Measurements from ENCODE around the gene PRKCE.
"Not testable (repeated sequence)": the region's sequence is repeated elsewhere in the genome, so short reads cannot be mapped to it uniquely, and the experiment has no call there.

PRKCE gene

DNA sequence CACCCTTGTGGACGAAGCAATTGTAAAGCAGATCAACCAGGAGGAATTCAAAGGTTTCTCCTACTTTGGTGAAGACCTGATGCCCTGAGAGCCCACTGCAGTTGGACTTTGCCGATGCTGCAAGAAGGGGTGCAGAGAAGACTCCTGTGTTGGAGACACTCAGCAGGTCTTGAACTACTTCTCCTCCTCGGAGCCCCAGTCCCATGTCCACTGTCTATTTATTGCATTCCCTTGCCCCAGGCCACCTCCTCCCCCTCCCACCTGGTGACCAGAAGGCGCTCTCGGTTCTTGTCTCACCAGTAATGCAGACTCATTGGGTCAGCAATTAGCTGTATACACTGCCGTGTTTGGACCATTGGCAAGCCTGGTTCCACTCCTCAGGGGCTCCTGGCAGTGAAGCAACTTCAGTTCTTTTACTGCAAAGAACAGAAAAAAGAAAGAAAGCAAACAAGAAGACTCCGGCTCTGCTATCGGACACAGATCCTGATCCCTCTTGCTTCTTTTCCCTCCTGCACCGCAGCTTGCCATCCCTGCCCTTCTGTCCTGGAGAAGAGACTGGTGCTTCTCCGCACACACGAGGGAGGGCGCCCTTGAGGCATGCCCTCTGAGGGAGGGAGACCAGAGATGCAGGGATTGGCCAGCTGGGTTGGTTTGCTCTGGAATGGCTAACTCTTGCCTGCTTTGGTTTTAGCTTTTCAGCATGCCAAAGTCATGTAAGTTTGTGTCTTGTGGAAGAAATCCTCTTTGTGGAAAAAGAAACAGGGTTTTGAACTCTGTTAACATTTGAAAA is 533.5 kb downstream of the PRKCE start:
- DNase-seq, result no peak

- DNase-seq, result no peak
These were observed 535.7 kb downstream of the PRKCE start for GRCh38 chr2:46187112-46187618.

DNA sequence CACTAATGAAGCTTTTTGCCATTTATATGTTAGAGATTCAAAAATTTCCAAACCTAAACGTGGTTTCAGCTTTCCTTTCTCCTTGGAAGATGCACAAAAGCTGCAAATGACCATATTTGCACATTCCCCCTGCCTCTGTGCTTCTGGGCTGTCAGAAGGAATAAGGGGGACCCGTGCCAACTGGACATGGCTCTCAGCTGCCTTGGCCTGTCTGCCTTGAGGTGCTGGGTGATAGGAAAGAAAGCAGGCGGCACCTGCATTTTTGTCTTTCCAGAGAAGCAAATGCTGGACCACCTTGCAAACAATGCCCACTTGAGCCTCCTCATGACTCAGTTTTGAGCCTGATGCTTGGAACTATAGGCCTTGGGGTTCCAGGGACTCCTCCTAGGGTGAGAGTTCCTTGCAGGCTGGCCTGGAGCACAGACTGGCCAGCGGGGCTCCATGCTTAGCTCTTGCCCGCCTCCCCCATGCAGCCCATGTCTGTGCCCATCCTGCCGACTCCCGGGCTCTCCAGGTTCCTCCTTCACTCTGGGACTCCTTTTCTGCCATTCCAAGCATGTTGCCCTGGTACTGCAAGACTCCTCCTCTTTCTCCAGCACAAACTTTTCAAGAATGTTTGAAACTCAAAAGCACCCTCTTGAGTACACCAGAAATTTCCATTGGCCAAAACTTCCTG is 536.7 kb downstream of the PRKCE start:
- no peak for DNase-seq

- no peak for DNase-seq
These were observed 541.9 kb downstream of the PRKCE start for GRCh38 chr2:46193356-46193755.

DNA sequence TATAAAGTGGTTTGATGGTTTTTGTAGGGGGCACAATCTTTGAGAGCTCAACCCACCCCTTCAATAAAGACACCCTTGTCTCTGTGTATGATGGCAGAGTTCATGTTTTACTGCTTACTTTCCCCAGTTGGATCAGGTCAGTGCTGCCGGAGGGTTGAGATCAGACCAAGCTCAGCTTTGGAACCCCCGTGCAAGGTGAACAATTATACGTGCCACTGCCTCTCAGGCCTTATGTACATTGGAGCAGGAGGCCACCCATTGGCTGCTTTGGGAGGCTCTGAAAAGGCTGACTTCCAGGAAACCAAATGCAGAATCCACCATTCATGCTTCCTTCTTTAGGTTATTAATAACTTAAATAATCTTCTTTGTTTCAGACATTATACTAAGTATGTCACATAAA is 542.4 kb downstream of the PRKCE start:
- DNase-seq, result no peak

DNA sequence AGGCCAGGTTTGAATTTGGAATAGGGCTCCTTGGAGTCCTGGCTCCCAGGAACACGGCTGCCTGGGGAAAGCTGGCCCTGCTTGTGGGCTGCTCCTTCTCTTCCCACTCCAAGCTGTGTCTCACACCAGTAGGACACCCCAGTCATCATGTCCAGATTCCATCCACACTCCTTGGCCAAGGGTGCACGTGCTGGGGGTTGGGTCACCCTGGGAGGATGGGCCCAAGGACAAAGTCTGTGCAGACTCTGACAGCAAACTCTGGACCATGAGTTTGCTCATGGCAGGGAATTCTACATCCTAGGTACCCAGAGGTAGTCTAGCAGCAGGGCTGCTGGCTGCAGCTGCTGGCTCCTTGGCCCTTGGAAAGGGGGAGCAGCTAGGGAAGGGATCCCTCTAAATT is 543.4 kb downstream of the PRKCE start:
- no peak for DNase-seq

GRCh38 chr2:46195819-46196218 is 544.3 kb downstream of the PRKCE start:
- DNase-seq, result no peak

DNA sequence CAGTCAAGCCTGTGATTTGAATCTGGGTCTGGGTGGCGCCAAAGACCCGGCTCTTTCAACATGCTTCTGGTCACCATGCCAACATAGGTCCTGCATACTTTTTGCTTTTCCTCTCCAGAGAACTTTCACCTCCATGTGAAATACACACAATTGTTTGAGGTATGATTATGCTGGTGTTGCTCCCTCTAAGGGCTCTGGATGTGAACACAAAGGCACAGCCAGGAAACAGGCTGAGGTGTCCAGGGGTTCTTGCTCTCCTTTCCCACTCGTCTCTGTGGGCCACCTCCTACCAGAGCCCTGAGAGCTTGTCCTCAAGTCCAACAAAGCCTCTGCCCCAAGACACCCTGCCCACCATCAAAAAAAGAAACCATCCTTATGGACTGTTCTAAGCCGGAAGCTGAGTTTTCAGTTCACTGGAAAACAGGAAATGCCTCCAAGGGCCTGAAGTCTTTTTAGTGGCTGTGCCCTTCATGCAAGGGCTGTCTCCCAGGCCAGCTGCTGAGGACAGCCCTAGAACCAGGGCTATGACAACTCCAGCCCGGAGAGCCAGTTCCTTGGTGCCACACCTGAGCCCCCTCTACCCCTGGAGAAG is 545.5 kb downstream of the PRKCE start:
- DNase-seq, result no peak

GRCh38 chr2:46197672-46198071 is 546.2 kb downstream of the PRKCE start:
- DNase-seq, result no peak

GRCh38 chr2:46198164-46198883 is 546.8 kb downstream of the PRKCE start:
- DNase-seq, result no peak

DNA sequence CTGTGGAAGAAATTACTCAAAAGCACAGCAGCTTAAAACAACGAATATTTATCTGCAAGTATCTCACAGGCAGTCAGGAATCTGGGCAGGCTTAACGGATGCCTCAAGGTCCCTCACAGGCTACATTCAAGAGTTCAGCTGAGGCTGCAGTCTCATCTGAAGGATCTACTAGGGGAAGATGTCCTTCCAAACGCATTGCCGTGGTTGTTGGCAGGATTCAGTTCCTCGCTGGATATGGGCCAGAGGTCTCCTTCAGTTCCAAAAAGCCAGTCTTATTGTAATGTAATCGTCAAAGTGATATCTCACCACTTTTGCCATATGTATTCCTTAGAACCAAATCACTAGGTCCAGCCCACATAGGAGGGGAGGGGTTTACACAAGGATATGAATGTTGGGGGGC is 547.5 kb downstream of the PRKCE start:
- DNase-seq, result no peak

GRCh38 chr2:46200100-46200690 is 548.7 kb downstream of the PRKCE start:
- no peak for DNase-seq

DNA sequence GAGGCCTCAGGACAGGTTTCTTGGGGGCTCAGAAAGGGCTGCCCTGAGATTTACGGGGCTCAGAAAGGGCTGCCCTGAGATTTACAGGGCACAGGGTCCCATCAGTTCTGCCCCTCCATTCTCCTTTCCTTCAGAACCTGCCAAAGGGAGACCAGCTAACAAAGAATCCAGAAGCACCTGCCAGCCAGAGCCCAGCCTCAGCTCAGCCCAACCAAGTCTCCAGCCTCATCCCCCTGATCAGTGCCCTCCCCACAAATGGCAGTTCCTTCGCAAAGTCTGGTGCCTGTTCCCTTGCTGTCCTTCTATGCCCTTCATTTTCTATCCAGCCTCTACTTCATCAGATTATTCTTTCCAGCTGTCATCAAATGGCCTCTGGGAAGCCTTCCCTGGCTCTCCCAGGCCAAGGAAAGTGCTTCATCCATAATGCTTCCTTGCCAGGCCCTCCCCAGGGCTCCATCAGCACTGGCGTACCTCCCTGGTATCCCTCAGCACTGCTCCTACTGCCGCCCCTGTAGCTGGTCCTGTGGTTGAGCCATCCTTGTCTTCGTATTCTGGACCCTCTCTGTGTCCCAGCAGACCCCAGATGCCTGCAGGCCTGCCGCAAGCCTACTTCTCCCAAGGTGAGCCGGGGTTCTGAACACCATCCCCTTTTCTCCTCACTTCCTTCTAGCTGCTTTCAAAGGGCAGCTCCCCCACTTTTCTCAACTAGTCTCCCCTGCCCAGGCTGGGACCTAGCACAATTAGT is 549.6 kb downstream of the PRKCE start:
- DNase-seq, result no peak

DNA sequence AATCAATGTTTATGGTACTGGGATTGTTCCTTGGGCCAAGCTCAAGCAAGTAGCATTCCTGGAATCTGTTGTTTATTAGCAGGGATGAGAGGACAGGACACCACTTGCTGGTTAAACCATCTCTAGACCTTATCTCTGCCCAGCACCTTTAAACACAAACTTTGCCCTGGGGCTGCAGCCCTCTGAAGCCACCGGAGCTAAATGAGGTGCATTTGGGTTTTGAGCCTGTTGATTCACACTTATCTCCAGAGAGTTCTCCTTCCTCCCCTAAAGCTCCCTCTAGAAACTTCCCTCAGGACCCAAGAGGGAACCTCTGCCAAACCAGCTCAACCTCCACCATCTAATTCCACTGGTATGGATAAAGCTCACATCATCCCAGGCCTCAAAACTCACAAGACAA is 551.0 kb downstream of the PRKCE start:
- no peak for DNase-seq

- no peak for DNase-seq
These were observed 551.5 kb downstream of the PRKCE start for GRCh38 chr2:46202987-46203386.

GRCh38 chr2:46203636-46204035 is 552.2 kb downstream of the PRKCE start:
- DNase-seq, result not testable (repeated sequence)

- no peak for DNase-seq
These were observed 556.1 kb downstream of the PRKCE start for GRCh38 chr2:46207591-46207990.

- DNase-seq, result no peak
These were observed 557.3 kb downstream of the PRKCE start for GRCh38 chr2:46208766-46209165.

DNA sequence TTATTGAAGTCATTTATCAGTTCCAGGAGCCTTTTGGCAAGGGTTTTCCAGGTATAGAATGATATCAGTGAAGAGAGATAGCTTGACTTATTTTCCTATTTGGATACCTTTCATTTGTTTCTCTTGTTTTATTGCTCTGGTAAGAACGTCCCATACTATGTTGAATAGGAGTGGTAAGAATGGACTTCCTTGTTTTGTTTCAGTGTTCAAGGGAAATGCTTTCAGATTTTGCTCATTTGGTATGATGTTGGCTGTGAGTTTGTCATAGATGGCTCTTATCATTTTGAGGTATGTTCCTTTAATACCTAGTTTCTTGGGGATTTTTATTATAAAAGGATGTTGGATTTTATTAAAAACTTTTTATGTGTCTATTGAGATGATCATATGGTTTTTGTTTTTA is 558.6 kb downstream of the PRKCE start:
- DNase-seq, result no peak

DNA sequence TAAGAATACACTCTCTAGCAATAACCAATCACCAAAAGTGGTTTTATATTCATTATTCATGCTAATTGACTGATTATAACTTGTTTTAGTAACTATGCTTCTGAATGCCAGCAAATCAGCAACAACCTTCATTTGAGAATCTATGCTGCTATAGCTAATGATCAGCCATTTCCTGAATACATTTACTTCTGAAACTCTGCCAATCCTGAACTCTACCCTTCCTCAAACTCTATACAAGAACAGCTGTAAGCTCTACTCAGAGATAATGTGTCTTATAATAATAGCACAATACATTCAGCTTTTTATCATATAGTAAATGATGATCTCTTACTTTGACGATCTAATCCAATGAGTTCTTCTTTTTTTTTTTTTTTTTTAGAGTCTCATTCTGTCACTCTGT is 560.0 kb downstream of the PRKCE start:
- DNase-seq, result no peak

GRCh38 chr2:46213906-46214305 is 562.4 kb downstream of the PRKCE start:
- no peak for DNase-seq

GRCh38 chr2:46216213-46216612 is 564.7 kb downstream of the PRKCE start:
- DNase-seq, result no peak
